CD4-positive, alpha-beta T cell treated with Interleukin-4 for 1 hour (primary cell): ENCODE measurements around the gene HOMER1.

Experiments
- DNase-seq, 2 donors: peaks; one replicate each; pipeline ENCODE4 v3.0.0-alpha.2; 2020 to 2022

HOMER1 gene

GRCh38 chr5:79487251-79487650 is 26.7 kb downstream of the HOMER1 start:
- DNase-seq, result no peak

- DNase-seq, result no peak
Observed at GRCh38 chr5:79486116-79486515, 27.8 kb downstream of the HOMER1 start.

- DNase-seq, result no peak
Observed at GRCh38 chr5:79484731-79485130, 29.2 kb downstream of the HOMER1 start.

GRCh38 chr5:79481574-79481973 is 32.4 kb downstream of the HOMER1 start:
- no peak for DNase-seq

GRCh38 chr5:79480991-79481390 is 32.9 kb downstream of the HOMER1 start:
- DNase-seq, result no peak

GRCh38 chr5:79475152-79475466 is 38.8 kb downstream of the HOMER1 start:
- DNase-seq, result no peak

- DNase-seq, result no peak
Observed at GRCh38 chr5:79474367-79475151, 39.4 kb downstream of the HOMER1 start.

GRCh38 chr5:79471556-79471955 is 42.4 kb downstream of the HOMER1 start:
- DNase-seq, result no peak

- DNase-seq, result peak in 1 of 2 donors; percentile 39
Observed at GRCh38 chr5:79464695-79465332, 49.1 kb downstream of the HOMER1 start.

- DNase-seq, result no peak
Observed at GRCh38 chr5:79464278-79464677, 49.7 kb downstream of the HOMER1 start.

GRCh38 chr5:79459626-79460025 is 54.3 kb downstream of the HOMER1 start:
- DNase-seq, result no peak

- no peak for DNase-seq
Observed at GRCh38 chr5:79456890-79457583, 56.9 kb downstream of the HOMER1 start.

GRCh38 chr5:79456400-79456799 is 57.5 kb downstream of the HOMER1 start:
- no peak for DNase-seq

GRCh38 chr5:79454043-79454442 is 59.9 kb downstream of the HOMER1 start:
- DNase-seq, result no peak

- DNase-seq, result no peak
Observed at GRCh38 chr5:79448336-79448735, 65.6 kb downstream of the HOMER1 start.

- no peak for DNase-seq
Observed at GRCh38 chr5:79436821-79437220, 77.1 kb downstream of the HOMER1 start.

- no peak for DNase-seq
Observed at GRCh38 chr5:79436224-79436623, 77.7 kb downstream of the HOMER1 start.

GRCh38 chr5:79430196-79430595 is 83.7 kb downstream of the HOMER1 start:
- DNase-seq, result no peak

GRCh38 chr5:79423296-79423695 is 90.6 kb downstream of the HOMER1 start:
- DNase-seq, result no peak

- DNase-seq, result no peak
Observed at GRCh38 chr5:79420248-79420647, 93.7 kb downstream of the HOMER1 start.

GRCh38 chr5:79418276-79418675 is 95.7 kb downstream of the HOMER1 start:
- DNase-seq, result no peak

- DNase-seq, result no peak
Observed at GRCh38 chr5:79417495-79417894, 96.4 kb downstream of the HOMER1 start.

- DNase-seq, result peak in 1 of 2 donors; percentile 13
Observed at GRCh38 chr5:79416499-79416898, 97.4 kb downstream of the HOMER1 start.

- DNase-seq, result no peak
Observed at GRCh38 chr5:79413112-79413511, 100.8 kb downstream of the HOMER1 start.
